ENCODE data around the gene LRRIQ3.

Gene LRRIQ3

DNA sequence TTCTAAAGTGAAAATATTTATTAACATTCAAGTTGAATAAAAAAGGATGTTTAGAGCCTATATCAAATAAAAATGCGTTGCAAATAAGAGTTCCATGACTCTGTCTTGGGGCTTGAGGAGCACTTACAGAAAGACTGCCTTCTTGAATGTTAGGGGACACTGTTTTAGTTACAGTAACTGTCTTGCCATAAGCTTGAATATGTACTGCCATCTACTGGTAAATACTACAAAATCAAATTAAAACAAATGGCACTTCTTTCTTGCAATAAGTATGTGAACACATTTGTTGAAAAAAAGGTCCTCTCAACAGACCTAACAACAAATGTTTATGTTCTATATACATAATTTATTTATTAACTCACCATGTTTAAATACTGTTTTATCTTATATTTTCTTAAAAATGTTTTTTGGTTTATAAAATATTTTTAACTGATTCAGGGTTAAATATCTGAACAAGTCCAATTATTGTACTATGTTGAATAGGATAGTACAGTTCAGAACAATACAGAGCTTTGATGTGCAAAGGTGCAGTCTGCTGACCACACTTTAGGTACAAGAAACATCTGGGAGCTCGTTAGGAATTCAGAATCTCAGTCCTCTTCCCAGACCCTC is 199.5 kb downstream of the LRRIQ3 start:
- DNase-seq (ENCODE audit: low read depth) = peak; percentile 32
- TF ChIP-seq, protein P1, sequence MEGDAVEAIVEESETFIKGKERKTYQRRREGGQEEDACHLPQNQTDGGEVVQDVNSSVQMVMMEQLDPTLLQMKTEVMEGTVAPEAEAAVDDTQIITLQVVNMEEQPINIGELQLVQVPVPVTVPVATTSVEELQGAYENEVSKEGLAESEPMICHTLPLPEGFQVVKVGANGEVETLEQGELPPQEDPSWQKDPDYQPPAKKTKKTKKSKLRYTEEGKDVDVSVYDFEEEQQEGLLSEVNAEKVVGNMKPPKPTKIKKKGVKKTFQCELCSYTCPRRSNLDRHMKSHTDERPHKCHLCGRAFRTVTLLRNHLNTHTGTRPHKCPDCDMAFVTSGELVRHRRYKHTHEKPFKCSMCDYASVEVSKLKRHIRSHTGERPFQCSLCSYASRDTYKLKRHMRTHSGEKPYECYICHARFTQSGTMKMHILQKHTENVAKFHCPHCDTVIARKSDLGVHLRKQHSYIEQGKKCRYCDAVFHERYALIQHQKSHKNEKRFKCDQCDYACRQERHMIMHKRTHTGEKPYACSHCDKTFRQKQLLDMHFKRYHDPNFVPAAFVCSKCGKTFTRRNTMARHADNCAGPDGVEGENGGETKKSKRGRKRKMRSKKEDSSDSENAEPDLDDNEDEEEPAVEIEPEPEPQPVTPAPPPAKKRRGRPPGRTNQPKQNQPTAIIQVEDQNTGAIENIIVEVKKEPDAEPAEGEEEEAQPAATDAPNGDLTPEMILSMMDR (conservative IDR thresholded peaks at IDR 0.05; ENCODE audit: low read depth, low read length) = peak; percentile 49
- H3K4me3 ChIP-seq (ENCODE audit: low read length) = no peak overlapping the region

GRCh38 chr1:73980324-73981040 is 217.5 kb downstream of the LRRIQ3 start:
- no peak overlapping the region for H3K4me3 ChIP-seq (ENCODE audit: low read length)
- TF ChIP-seq, protein P1 (conservative IDR thresholded peaks at IDR 0.05; ENCODE audit: low read depth, low read length) = no peak
- peak; percentile 66 for DNase-seq (ENCODE audit: low read depth)

- TF ChIP-seq, protein P1 (conservative IDR thresholded peaks at IDR 0.05; ENCODE audit: low read depth, low read length) = no peak
- no peak overlapping the region for H3K4me3 ChIP-seq (ENCODE audit: low read length)
- DNase-seq (ENCODE audit: low read depth) = no peak
Observed at GRCh38 chr1:73979684-73980083, 218.3 kb downstream of the LRRIQ3 start.

DNA sequence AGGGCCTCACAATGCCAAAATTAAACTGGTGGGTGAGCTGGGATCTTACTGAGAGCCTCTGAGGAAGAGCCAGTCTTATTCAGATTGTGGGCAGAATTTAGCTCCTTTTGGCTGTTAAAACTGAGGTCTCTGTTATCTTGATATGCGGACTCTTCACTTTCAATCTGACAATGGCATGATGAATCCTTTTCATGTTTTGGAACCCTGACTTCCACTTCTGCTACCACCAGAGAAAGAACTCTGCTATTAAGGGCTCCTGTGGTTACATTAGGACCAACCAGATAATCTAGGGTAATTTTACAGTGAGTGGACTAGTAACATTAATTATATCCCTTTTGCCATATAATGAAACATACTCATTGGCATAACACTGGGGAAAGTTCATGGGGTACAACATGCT is 219.0 kb downstream of the LRRIQ3 start:
- H3K4me3 ChIP-seq (ENCODE audit: low read length) = no peak overlapping the region
- no peak for DNase-seq (ENCODE audit: low read depth)
- TF ChIP-seq, protein P1 (conservative IDR thresholded peaks at IDR 0.05; ENCODE audit: low read depth, low read length) = no peak
